Vagina (tissue), 2 donors: Measurements from ENCODE around the gene KDM2A. TPM values are rescaled to one million over a fixed set of nuclear protein-coding genes. Genes with fewer than 3 reads are reported as not detected.

ENCODE experiments used
- DNase-seq, 2 donors: peaks; one replicate each; pipeline ENCODE4 v3.0.0-alpha.2; 2017; ENCODE audit errors: extremely low spot score in 2 of 2
- H3K27ac ChIP-seq: fragments of 200-600 bp; sonication (generic); one replicate; pipeline ENCODE4 v1.5.1; 2019
- H3K27me3 ChIP-seq: fragments of 200-600 bp; sonication (generic); one replicate; pipeline ENCODE4 v1.5.1; 2019
- H3K36me3 ChIP-seq, 2 donors: fragments of 200-600 bp; sonication (generic); one replicate each; pipeline ENCODE4 v1.5.1; 2017 to 2019
- H3K4me1 ChIP-seq: fragments of 200-600 bp; sonication (generic); one replicate; pipeline ENCODE4 v1.5.1; 2019
- H3K4me3 ChIP-seq, 2 donors: fragments of 200-600 bp; sonication (generic); 1 replicate in 1 of 2; 2 replicates in 1 of 2; pipeline ENCODE4 v1.5.1; 2016 to 2019
- H3K9me3 ChIP-seq: fragments of 200-600 bp; sonication (generic); one replicate; pipeline ENCODE4 v1.5.1; 2019
- POLR2A ChIP-seq, 2 donors: fragments of 450-650 bp; IDR thresholded peaks; one replicate each; pipeline ENCODE4 v1.6.1; 2017; ENCODE audit warnings: antibody characterized with exemption in 2 of 2, mild to moderate bottlenecking in 2 of 2, moderate library complexity in 2 of 2
- POLR2AphosphoS5 ChIP-seq, 2 donors: sonication (generic); formaldehyde crosslinking; IDR thresholded peaks; one replicate each; pipeline ENCODE4 v1.9.0; 2017; ENCODE audit warnings: antibody characterized with exemption in 2 of 2, mild to moderate bottlenecking in 2 of 2, low read depth in 1 of 2; ENCODE audit not compliant: insufficient read depth in 1 of 2
- intact Hi-C: fragments of 100-400 bp; cut with DNase I; formaldehyde crosslinking; loops from one replicate; pipeline ENCODE4 v1.15.1; 2023
- total RNA-seq: library from RNA; depleted of rRNA; stranded (reverse); fragments of >200 nt; gene quantifications from one replicate; pipeline ENCODE4 v1.2.3, GENCODE V29; 2016
- TF ChIP-seq, protein P1 (sequence below), 3 experiments: fragments of 450-650 bp in 2 of 3; fragments of 200-600 bp in 1 of 3; sonication (generic) in 1 of 3; IDR thresholded peaks; one replicate each; pipeline ENCODE4 v1.5.1; 2017 to 2019; ENCODE audit warnings: antibody characterized with exemption in 3 of 3, mild to moderate bottlenecking in 2 of 3, moderate library complexity in 2 of 3

KDM2A gene
- total RNA-seq, 1 donor from 2014 or later: 51.8 TPM

DNA sequence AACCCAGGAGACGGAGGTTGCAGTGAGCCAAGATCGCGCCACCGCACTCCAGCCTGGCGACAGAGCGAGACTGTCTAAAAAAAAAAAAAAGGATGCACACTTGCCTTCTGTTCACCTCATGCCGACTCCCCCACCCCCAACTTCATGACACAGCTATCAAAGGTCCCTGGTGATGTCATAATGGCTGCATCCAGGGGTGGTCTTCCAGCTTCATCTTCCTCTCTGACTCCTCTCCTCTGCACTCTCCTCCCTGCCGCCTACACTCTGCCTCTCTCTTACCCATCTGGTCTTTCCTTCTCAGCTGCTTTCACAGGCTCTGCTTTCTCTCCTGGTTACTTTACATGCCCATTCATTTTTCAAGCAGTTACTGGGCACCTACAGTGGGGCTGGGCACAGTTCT is 16.4 kb upstream of the KDM2A start:
- intact Hi-C loops: no loop called here
- no peak for TF ChIP-seq POLR2A (IDR thresholded peaks at IDR 0.05)
- TF ChIP-seq, protein P1, sequence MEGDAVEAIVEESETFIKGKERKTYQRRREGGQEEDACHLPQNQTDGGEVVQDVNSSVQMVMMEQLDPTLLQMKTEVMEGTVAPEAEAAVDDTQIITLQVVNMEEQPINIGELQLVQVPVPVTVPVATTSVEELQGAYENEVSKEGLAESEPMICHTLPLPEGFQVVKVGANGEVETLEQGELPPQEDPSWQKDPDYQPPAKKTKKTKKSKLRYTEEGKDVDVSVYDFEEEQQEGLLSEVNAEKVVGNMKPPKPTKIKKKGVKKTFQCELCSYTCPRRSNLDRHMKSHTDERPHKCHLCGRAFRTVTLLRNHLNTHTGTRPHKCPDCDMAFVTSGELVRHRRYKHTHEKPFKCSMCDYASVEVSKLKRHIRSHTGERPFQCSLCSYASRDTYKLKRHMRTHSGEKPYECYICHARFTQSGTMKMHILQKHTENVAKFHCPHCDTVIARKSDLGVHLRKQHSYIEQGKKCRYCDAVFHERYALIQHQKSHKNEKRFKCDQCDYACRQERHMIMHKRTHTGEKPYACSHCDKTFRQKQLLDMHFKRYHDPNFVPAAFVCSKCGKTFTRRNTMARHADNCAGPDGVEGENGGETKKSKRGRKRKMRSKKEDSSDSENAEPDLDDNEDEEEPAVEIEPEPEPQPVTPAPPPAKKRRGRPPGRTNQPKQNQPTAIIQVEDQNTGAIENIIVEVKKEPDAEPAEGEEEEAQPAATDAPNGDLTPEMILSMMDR (IDR thresholded peaks at IDR 0.05): no peak
- TF ChIP-seq POLR2AphosphoS5 (IDR thresholded peaks at IDR 0.05; ENCODE audit: insufficient read depth in 1 of 2, low read depth in 1 of 2): no peak

DNA sequence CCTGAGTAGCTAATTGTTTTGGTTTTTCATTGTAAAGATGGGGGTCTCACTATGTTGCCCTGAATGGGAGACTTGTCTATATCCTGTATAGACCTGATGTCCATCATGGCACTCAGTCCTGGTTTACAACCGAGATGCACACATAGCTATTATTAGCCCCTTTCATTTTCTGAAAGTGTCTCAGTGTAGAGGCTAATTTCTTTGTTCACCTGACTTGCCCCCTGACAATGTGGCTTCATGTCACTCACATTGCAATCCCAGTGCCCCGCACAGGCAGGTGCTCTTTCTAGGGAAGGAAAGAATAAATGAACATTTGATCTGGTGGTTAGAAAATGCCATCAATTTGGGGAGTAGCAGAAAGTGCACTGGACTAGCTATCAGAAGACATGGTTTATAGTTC is 13.1 kb upstream of the KDM2A start:
- Histone ChIP-seq H3K9me3 (no peaks in the 10 kb centered on the region), H3K4me3 (no peak overlapping the region), H3K27me3 (no peaks in the 10 kb centered on the region), H3K36me3 (no peaks in the 10 kb centered on the region), H3K27ac (no peak overlapping the region), H3K4me1 (no peaks in the 10 kb centered on the region)
- intact Hi-C loops: no loop called here
- no peak for DNase-seq
- TF ChIP-seq POLR2A (IDR thresholded peaks at IDR 0.05): no peak
- no peak for TF ChIP-seq POLR2AphosphoS5 (IDR thresholded peaks at IDR 0.05; ENCODE audit: insufficient read depth in 1 of 2, low read depth in 1 of 2)
- TF ChIP-seq, protein P1 (IDR thresholded peaks at IDR 0.05): no peak

More for the DNA sequence above, 16.4 kb upstream of the KDM2A start:
- Histone ChIP-seq H3K9me3 (no peaks in the 10 kb centered on the region), H3K36me3 (no peaks in the 10 kb centered on the region), H3K4me3 (no peak overlapping the region), H3K27me3 (no peaks in the 10 kb centered on the region), H3K27ac (no peak overlapping the region), H3K4me1 (no peaks in the 10 kb centered on the region)
- no peak for DNase-seq

DNA sequence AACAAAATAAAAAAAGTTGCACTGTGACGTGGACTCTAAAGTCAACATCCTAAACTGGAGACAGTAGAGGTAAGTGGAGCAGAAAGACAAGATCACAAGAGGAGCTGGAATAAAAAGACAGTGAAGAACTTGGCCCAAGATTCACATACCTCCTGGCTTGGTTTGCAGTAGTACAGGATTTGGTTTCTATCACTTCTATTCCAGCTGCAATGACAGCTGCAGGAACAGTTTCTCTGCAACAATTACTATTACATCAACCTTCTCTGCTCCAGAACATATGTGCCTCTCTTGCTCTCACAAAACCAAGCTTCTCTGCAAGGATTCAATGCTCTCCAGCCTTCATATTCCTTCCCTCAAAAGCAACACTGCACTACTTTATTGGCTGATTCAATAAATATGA is 7.8 kb upstream of the KDM2A start:
- H3K27ac ChIP-seq: no peak overlapping the region
- intact Hi-C loops: no loop called here

DNA sequence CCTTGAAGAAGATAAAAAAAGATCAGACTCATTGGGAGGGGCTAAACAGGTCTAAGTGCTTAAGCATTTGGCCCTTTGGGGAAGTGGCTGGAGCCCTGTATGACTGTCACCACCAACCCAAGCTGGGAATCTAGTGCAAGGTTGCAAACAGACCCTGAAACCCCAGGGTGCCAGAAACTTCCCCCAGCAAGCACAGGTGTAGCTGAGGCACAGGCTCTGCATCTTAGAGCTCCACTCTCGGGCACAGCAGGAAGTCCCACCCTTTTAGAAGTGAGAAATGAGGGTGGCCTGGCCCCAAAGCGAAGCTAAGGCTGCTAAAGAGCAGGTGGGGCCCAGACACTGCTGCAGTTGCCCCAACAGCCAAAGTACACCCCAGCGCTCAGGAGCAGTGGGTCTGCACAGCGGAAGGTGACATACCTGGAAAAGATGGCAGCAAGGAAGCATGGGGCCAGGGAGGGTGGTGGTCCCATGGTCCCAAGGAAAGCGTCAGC is 5.8 kb upstream of the KDM2A start:
- Histone ChIP-seq H3K36me3 (no peaks in the 10 kb centered on the region), H3K27me3 (no peaks in the 10 kb centered on the region), H3K9me3 (no peaks in the 10 kb centered on the region), H3K27ac (no peak overlapping the region), H3K4me1 (no peaks in the 10 kb centered on the region), H3K4me3 (no peak overlapping the region)
- intact Hi-C loops: no loop called here
- no peak for DNase-seq
- TF ChIP-seq POLR2AphosphoS5 (IDR thresholded peaks at IDR 0.05; ENCODE audit: insufficient read depth in 1 of 2, low read depth in 1 of 2) (no peak), POLR2A (IDR thresholded peaks at IDR 0.05) (no peak)
- TF ChIP-seq, protein P1 (IDR thresholded peaks at IDR 0.05): no peak

More for the DNA sequence above, 7.8 kb upstream of the KDM2A start:
- no peaks in the 10 kb centered on the region for H3K4me1 ChIP-seq
- H3K4me3 ChIP-seq: no peak overlapping the region
- no peak for DNase-seq
- H3K9me3 ChIP-seq: no peaks in the 10 kb centered on the region
- no peak for TF ChIP-seq POLR2A (IDR thresholded peaks at IDR 0.05)
- TF ChIP-seq, protein P1 (IDR thresholded peaks at IDR 0.05): no peak
- TF ChIP-seq POLR2AphosphoS5 (IDR thresholded peaks at IDR 0.05; ENCODE audit: insufficient read depth in 1 of 2, low read depth in 1 of 2): no peak
- H3K27me3 ChIP-seq: no peaks in the 10 kb centered on the region
- H3K36me3 ChIP-seq: no peaks in the 10 kb centered on the region

DNA sequence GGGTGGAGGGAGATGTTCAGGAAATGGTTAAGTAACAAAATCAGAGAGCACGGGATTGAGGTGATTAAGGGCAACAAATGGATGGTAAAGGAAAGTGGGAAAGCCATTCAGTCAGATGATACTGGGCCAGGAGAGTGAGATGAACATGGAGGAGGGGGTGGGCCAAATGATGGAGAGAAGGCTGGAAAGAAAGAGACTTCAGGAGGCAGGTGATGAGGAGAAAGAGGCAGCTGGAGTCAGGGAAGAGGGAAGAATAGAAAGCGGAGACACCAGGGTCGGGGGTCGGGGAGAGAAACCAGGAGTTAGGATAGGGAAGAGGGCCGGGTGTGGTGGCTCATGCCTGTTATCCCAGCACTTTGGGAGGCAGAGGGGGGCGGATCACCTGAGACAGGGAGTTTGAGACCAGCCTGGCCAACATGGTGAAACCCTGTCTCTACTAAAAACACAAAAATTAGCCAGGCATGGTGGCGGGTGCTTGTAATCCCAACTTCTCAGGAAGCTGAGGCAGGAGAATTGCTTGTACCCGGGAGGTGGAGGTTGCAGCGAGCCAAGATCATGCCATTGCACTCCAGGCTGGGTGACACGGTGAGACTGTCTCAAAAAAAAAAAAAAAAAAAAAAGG is 4.7 kb upstream of the KDM2A start:
- Histone ChIP-seq H3K27ac (no peak overlapping the region), H3K4me3 (no peak overlapping the region), H3K36me3 (no peaks in the 10 kb centered on the region), H3K9me3 (no peaks in the 10 kb centered on the region), H3K27me3 (no peaks in the 10 kb centered on the region), H3K4me1 (no peaks in the 10 kb centered on the region)
- intact Hi-C loops: no loop called here
- TF ChIP-seq, protein P1 (IDR thresholded peaks at IDR 0.05): no peak
- TF ChIP-seq POLR2A (IDR thresholded peaks at IDR 0.05): no peak
- no peak for TF ChIP-seq POLR2AphosphoS5 (IDR thresholded peaks at IDR 0.05; ENCODE audit: insufficient read depth in 1 of 2, low read depth in 1 of 2)
- DNase-seq: no peak
